RWPE1 (cell line): ENCODE data around the gene GRK3.

ENCODE experiments used
- CTCF ChIA-PET: fragments of 350-600 bp; sonication (Branson Sonifier 250); formaldehyde crosslinking; extraction: SDS; loops from one replicate; lab custom pipeline; 2021; lab: Yijun Ruan, JAX
- POLR2A ChIA-PET: fragments of 400-600 bp; formaldehyde crosslinking; extraction: SDS; loops from one replicate; lab custom pipeline; 2020; ENCODE audit warnings: antibody characterized with exemption; ENCODE audit not compliant: low non-redundant PET; lab: Yijun Ruan, JAX
- DNase-seq: peaks from one replicate; pipeline ENCODE4 v3.0.0; 2012; ENCODE audit warnings: low spot score
- H3K27ac ChIP-seq: fragments of 450-650 bp; 2 replicates; pipeline ENCODE4 v1.5.1; 2017
- TF ChIP-seq, protein P1 (sequence below): fragments of 450-650 bp; conservative IDR thresholded peaks from 2 replicates; pipeline ENCODE4 v1.5.1; 2017; ENCODE audit warnings: low read depth, mild to moderate bottlenecking

GRK3 gene

DNA sequence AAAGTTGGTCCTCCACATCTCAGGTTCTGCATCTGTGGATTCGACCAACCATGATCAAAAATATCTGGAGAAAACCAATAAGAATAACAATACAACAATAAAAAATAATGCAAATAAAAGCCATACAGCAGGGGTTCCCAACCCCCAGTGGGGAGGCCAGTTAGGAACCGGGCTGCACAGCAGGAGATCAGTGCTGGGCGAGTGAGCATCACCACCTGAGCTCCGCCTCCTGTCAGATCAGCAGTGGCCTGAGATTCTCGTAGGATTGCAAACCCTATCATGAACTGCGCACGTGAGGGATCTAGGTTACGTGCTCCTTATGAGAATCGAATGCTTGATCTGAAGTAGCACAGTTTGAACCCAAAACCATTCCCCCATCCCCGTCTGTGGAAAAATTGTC lies 152.2 kb downstream of the GRK3 start:
- TF ChIP-seq, protein P1, sequence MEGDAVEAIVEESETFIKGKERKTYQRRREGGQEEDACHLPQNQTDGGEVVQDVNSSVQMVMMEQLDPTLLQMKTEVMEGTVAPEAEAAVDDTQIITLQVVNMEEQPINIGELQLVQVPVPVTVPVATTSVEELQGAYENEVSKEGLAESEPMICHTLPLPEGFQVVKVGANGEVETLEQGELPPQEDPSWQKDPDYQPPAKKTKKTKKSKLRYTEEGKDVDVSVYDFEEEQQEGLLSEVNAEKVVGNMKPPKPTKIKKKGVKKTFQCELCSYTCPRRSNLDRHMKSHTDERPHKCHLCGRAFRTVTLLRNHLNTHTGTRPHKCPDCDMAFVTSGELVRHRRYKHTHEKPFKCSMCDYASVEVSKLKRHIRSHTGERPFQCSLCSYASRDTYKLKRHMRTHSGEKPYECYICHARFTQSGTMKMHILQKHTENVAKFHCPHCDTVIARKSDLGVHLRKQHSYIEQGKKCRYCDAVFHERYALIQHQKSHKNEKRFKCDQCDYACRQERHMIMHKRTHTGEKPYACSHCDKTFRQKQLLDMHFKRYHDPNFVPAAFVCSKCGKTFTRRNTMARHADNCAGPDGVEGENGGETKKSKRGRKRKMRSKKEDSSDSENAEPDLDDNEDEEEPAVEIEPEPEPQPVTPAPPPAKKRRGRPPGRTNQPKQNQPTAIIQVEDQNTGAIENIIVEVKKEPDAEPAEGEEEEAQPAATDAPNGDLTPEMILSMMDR, result no peak
- no peak for DNase-seq
- ChIA-PET CTCF (interaction anchor here (0.5 kb wide), 1 partner anchor 254 kb away, joined by 3 read pairs; no protein-coding TSS in a partner anchor), POLR2A (no interaction called here)
- no peak overlapping the region for H3K27ac ChIP-seq

DNA sequence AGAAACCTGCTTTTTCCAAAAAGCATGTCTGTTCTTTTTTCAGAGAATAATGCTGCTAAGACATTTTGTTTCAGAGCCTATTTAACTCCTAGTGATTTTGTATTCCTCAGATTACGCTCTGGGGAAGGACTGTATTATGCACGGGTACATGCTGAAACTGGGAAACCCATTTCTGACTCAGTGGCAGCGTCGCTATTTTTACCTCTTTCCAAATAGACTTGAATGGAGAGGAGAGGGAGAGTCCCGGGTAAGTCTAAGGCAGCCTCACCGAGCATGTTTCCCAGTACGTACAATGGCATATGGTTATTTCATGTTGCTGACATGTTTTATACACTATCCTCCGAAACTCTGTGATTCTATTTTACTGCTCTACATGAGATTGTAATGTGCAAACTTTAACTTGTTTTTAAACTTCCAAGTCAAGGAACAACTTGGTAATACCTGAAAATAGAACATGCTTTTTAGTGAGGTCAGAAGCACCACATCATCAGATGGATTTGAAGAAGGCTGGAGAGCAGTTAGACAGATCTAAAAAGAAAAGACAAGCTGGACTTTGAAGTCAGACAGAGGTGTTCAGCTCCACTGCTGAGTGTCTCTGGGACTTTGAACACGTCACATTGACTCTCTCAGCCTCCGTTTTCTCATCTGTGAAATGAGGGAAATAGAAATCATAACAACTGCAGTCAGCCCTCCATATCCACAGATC lies 153.8 kb downstream of the GRK3 start:
- H3K27ac ChIP-seq, result no peak overlapping the region
- ChIA-PET POLR2A (no interaction called here), CTCF (no interaction called here)
- no peak for DNase-seq
- TF ChIP-seq, protein P1, result no peak

DNA sequence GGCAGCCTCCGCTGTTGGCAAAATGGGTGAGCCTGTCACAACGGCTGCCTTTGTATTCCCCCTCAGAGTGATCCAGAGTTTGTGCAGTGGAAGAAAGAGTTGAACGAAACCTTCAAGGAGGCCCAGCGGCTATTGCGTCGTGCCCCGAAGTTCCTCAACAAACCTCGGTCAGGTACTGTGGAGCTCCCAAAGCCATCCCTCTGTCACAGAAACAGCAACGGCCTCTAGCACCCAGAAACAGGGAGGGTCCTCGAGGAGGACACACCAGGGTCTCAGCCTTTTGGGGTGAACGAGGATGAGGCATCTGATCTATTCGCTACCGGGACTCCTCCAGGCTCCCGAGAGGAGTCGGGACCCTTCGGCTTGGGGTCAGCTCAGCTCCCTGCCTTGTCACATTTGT lies 157.7 kb downstream of the GRK3 start:
- TF ChIP-seq, protein P1, result no peak
- CTCF ChIA-PET, result interaction anchor here (0.6 kb wide), 1 partner anchor 11 kb away, joined by 3 read pairs; no protein-coding TSS in a partner anchor

DNA sequence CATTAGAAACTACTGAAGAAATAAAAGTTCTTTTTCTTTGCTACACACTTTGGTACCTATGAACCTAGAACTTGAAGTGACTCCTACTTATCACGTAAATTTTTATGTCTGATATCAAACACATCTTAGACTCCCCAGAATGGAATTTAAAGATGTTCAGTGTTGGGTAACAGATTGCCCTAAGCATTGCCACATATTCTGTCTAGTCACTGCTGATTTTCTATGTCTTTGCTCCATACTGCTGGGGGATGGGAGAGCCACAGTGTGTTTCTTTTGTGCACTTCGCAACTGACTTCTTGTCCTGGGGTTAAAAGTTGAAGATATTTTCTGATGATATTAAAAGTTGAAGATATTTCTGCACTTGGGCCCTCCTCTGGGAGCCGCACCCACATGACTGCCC lies 158.2 kb downstream of the GRK3 start:
- CTCF ChIA-PET, result interaction anchor here (0.6 kb wide), 1 partner anchor 11 kb away, joined by 3 read pairs; no protein-coding TSS in a partner anchor
- POLR2A ChIA-PET, result no interaction called here
- H3K27ac ChIP-seq, result no peak overlapping the region
- TF ChIP-seq, protein P1, result no peak
- DNase-seq, result no peak

More for the DNA sequence above, 157.7 kb downstream of the GRK3 start:
- POLR2A ChIA-PET, result interaction anchor here (0.5 kb wide), 1 partner anchor 693 kb away, joined by 3 read pairs; no protein-coding TSS in a partner anchor
- DNase-seq, result no peak
- H3K27ac ChIP-seq, result no peak overlapping the region

DNA sequence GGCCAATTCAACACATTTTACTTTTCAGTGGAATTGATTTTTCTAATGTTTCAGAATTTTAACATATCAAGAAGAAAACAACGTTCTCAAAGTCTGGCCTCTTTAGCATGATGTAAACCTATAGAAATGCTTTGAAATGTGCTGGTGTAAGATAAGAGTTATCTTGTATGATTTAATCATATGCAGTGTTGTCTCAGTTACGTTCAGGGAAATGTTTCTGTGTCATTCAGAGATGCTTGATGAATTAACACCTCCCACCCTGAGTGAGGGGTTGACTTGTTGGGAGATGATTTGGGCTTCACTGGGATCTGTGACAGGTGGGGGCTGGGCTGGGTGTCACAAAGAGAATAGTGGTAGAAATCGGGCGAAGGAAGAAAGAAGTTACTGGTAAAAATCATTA lies 161.8 kb downstream of the GRK3 start:
- POLR2A ChIA-PET, result no interaction called here
- TF ChIP-seq, protein P1, result no peak
- H3K27ac ChIP-seq, result no peak overlapping the region
- DNase-seq, result no peak
- CTCF ChIA-PET, result interaction anchor here (0.6 kb wide), 1 partner anchor 19 kb away, joined by 3 read pairs; no protein-coding TSS in a partner anchor

DNA sequence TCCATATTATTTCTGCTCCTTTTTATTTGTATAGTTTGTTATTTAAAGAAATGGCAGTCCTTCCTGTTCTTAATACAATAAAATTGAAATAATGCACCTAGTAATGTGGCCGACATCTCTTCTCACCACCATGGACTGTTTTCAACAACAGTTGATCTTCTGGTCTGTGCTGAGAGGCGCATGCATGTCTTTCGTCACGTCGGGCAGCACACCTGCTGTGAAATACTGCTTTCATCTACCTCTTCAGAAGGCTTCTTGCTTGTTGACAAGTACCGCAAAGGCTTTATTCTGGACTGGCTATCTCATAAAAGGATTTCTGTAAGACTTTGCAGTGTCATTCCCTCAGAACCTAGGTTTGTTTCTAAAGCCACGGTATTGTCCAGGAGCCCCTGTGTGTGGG lies 163.6 kb downstream of the GRK3 start:
- no peak for DNase-seq
- no peak overlapping the region for H3K27ac ChIP-seq
- ChIA-PET CTCF (no interaction called here), POLR2A (no interaction called here)
- TF ChIP-seq, protein P1, result no peak
